Activated CD8-positive, alpha-beta memory T cell treated with anti-CD3 and anti-CD28 coated beads for 36 hours (primary cell): ENCODE results near the gene ARR3. TPM values are rescaled to one million over a fixed set of nuclear protein-coding genes. Genes with fewer than 3 reads are reported as not detected.
"Not testable (repeated sequence)": the region's sequence is repeated elsewhere in the genome, so short reads cannot be mapped to it uniquely, and the experiment has no call there.

Experiments
- CTCF ChIA-PET: fragments of 350-600 bp; sonication (Branson Sonifier 250); formaldehyde crosslinking; loops from one replicate; lab custom pipeline; 2021; ENCODE audit warnings: antibody characterized with exemption; lab: Charles Lee
- POLR2A ChIA-PET: fragments of 350-600 bp; sonication (Branson Sonifier 250); formaldehyde crosslinking; loops from one replicate; lab custom pipeline; 2021; ENCODE audit warnings: antibody characterized with exemption; lab: Charles Lee
- total RNA-seq, 2 experiments: library from RNA; stranded (reverse); gene quantifications; one replicate each; pipeline ENCODE4 v1.2.3, GENCODE V29; 2021

The ARR3 gene
- not detected for total RNA-seq

- ChIA-PET POLR2A (no interaction called here), CTCF (no interaction called here)
Observed at GRCh38 chrX:70268034-70268433, at the start of gene ARR3. Gene ARR3 (plus strand): TSS chrX:70268334. CDS start chrX:70269386, 1,052 bp downstream.

DNA sequence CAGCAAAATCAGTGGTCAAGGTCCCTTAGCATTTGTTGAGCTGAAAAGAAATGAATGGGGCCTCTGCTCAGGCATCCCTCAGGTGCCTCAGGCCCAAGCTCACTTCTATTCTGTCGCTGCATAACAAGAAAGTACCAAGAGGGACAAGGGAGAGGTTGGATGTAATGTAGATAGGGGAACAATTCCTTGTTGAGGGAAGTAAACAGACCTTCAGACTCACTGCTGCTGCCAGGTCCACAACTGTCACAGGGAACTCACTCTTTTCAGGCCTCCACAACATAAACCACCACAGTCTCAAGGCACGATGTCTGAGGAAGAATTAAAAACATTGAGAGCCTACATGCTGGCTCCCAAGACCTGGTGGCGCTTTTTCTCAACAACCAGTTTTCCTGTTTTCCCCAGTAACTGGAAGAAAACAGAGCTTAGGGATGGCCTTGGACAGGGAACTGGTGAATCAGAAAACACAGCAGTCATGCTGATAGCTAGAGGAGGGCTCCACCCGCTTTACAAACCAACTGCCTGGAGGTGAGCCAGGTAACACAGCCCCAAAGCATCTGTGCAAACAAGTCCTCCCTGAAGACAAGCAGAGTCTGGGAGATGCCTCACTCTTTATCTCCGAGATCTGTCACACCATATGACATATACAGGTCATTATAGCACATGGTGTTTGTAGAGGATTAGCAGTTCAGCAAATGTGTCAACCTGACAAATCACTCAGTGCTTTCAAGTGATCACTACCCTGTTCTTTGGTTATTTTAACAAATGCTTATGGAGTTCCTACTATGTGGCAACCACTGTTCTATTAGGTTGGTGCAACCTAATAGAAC lies 48.0 kb upstream of the ARR3 start:
- ChIA-PET POLR2A (no interaction called here), CTCF (interaction anchor here (0.6 kb wide), 1 partner anchor 1603 kb away, joined by 3 read pairs; no protein-coding TSS in a partner anchor)

- ChIA-PET POLR2A (no interaction called here), CTCF (no interaction called here)
Observed at GRCh38 chrX:70226048-70226447, 42.1 kb upstream of the ARR3 start.

DNA sequence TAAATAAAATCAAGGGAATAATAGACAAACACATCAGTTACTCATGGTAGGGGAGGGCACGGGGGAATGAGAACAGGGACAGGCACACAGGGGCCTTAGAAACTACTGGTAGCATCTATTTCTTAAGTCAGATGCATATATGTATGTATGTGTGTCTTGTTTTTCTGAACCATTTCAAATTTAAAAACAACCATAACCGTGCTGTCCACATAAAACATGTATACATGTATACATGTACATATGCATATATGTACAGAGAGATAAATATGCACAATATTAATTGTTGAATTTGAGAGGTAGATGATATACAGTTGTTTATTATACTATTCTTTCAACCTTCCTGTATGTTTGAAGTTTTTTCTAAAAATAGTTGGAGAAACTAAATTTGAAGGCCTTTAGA lies 41.4 kb upstream of the ARR3 start:
- ChIA-PET POLR2A (no interaction called here), CTCF (no interaction called here)

DNA sequence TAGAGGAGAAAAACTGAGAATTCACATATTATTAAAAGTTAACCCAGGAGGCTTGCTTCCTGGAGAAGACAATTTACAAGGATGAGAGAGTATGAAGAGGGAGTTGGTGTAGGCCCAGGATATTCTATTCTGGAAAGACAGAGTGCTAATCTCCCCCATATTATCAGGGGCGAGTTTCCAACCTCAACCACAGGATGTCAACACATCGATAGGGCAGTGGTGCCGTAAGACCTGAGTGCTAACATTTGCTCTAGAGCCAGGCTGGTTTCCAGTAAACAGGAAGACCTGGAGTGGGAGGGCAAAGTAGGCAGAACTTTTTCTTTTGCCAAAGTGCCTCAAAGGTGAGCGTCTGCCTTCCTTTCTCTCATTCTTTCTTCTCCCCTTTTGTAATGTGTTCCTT lies 36.5 kb upstream of the ARR3 start:
- CTCF ChIA-PET: no interaction called here
- POLR2A ChIA-PET: no interaction called here

DNA sequence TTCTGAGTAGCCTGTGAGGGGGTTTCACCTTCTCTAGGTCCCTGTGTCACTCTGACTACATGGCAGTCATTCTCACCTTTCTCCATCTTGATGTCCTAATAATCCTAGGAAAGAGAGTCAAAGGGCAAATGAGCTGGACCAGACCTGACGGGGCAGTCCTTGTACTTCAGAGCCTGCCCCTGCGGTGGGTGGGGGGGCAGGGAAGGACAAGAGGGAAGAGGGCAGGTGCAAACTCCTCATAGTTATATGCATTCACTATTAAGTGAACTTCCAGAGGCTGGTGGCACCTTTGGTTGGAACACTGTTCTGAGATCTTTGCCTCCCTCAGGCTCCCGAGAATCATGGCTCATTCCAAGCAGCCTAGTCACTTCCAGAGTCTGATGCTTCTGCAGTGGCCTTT lies 33.8 kb upstream of the ARR3 start, which contains the start of gene AWAT1:
Gene AWAT1, plus strand, starts transcription at position 301 of the 400 bp plus-strand sequence. Its CDS starts 41 bp downstream, at position 342.
- CTCF ChIA-PET: interaction anchor here (0.7 kb wide), 2 partner anchors 44 to 236 kb away, joined by 3 to 5 read pairs; no protein-coding TSS in a partner anchor
- POLR2A ChIA-PET: no interaction called here

DNA sequence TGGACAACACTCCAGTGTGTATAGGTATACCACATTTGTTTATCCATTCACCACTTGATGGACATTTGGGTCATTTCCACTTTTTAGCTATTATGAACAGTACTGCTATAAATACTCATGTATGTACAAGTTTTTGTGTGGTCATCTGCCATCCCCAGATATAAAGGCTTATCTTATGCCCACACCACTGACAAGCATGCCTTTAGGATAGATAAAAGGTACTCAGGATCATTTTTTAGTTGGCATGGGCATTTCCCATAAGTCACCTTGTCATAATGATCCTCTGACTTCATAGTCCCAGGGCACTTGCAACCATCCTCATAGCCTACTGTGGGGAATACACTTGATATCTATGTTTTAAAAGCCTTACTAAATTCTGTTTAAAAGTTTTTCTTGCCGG lies 27.4 kb upstream of the ARR3 start:
- ChIA-PET POLR2A (no interaction called here), CTCF (no interaction called here)

DNA sequence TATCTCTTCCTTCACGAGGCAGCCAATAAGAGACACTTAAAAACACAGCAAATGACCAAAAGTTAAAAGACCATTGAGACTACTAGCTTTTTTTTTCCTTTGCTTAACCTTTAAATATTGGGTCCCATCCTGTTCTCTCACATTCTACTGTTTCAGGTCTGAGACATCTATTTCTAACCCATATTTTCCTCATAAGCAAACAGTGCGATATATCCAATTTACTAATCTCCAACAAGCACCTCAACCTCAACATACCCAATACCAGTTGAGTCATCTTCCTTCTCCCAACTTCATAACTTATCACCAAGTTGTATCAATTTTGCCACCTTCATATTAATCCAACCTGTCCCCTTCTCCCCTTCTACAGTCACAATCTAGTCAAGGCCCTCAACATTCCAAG lies 26.6 kb upstream of the ARR3 start:
- ChIA-PET POLR2A (no interaction called here), CTCF (no interaction called here)

- CTCF ChIA-PET, POLR2A ChIA-PET: not testable (repeated sequence)
Observed at GRCh38 chrX:70243601-70244000, 24.5 kb upstream of the ARR3 start.

DNA sequence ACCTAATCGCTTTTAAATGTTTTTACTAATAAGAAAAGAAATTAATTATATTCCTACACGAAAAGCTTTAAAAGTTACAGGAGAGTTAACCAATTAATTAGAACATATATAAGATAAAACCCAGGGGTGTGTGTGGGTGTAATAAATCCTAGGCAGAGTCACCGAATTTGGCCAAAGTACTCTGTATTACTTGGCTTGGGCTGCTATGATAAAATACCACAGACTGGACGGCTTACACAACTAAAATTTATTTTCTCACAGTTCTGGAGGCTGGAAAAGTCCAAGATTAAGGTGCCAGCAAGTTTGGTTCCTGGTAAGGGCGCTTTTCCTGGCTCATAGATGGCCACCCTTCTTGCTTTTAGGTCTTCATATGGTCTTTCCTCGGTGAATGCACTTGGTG lies 23.3 kb upstream of the ARR3 start:
- CTCF ChIA-PET: no interaction called here
- POLR2A ChIA-PET: no interaction called here

DNA sequence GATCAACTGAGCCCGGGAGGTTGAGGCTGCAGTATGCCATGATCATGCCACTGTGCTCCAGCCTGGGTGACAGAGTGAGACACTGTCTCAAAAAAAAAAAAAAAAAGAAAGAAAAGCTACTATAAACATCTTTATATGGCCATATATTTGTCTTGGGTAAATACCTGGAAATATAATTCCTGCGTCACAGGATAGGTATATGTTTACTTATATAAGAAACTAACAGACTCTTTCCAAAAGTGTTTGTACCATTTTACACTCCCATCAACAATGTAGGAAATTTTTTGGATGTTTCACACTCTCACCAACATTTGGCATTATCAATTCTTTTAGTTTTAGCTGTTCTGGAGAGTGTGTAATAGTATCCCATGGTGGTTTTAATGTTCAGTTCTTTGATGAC lies 20.9 kb upstream of the ARR3 start:
- POLR2A ChIA-PET: interaction anchor here (0.6 to 0.9 kb wide), 2 partner anchors 28 to 1934 kb away, joined by 3 to 5 read pairs; partner anchors contain the start of gene PIN4
- CTCF ChIA-PET: no interaction called here

DNA sequence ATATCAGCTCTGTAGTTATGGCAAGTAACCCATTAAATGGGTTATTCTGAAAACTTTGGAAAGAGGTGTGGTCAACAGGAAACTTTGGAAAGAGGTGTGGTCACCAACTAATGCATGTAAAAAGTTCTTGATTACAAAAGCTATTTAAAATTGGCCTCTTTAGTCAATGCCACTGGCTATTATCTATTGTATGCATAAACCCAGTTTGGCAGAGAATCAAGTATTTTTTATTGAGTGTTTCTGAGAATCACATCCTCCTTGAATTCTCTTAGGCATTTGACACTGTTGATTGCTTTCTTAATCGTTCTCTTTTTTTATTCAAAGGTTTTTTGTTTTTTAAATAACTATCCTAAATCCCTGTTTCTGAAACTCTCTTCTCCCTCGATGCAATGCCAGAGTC lies 15.6 kb upstream of the ARR3 start:
- POLR2A ChIA-PET: no interaction called here
- CTCF ChIA-PET: no interaction called here

- ChIA-PET CTCF (no interaction called here), POLR2A (no interaction called here)
Observed at GRCh38 chrX:70253377-70254062, 14.6 kb upstream of the ARR3 start.

GRCh38 chrX:70254063-70254400 lies 14.1 kb upstream of the ARR3 start:
- POLR2A ChIA-PET: no interaction called here

GRCh38 chrX:70254909-70255308 lies 13.2 kb upstream of the ARR3 start:
- CTCF ChIA-PET: no interaction called here

More at GRCh38 chrX:70254063-70254400, 14.1 kb upstream of the ARR3 start:
- CTCF ChIA-PET: no interaction called here

DNA sequence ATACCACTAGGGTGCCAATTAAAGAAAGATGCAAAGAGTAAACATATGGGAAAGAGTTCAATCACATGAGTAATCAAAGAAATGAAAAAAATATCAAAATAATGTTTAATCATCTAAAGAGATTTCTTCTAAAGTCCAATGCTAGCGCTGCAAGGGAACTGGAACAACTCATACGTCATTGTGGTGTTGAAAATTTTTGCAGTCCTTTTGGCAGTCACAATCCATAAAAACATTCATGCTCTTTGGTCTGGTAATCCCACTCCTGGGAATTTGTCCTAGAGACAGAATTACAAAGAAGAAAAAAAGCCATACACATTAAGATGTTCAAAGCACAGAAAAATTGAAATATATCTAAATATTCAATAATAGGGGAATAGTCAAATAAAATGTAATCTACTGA lies 12.7 kb upstream of the ARR3 start:
- POLR2A ChIA-PET: no interaction called here
- CTCF ChIA-PET: no interaction called here

More at GRCh38 chrX:70254909-70255308, 13.2 kb upstream of the ARR3 start:
- POLR2A ChIA-PET: no interaction called here

DNA sequence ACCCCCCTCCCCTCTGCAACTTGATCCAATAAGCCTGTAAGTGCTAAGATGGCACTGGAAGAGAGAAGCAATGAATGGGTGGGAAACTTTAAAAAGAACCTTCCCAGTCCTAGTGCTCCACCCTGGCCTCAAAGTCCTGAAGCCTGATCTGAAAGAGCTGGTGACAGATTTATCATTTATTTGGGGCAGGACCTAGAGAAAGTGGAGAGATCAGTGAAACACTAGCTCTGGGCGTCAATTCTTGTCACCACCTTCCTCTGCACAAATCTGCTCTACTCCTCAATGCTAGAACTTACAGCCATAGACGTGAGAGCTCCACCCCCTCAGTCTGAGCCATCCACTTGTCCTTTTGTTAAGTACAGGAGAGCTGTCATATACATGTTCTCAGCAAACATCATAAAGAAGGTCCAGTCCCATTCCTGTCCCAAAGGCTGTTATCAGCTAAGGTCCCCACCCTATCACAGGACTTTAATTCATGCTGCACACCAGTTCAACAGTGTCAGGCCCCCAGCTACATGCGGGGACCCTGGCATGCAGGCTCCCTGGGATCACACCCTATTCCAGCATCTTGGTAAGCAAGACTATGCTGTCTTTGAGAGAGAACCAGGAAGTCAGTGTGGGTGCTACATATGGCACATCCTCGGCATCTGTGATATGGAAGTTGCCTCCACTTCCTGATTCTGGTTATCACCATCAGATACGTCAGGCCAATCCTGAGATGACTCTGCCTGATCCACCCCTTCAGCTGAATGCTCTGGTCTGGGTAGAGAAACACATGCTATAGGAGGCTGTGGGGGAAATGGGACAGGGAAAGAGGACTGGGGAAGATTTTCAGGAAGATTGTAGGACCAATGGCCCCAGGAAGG lies 10.5 kb upstream of the ARR3 start:
- CTCF ChIA-PET: no interaction called here
- POLR2A ChIA-PET: no interaction called here

GRCh38 chrX:70260104-70260503 lies 8.0 kb upstream of the ARR3 start, which contains the start of gene P2RY4:
Gene P2RY4 (minus strand): TSS chrX:70260204. CDS start chrX:70259624, 580 bp downstream.
- ChIA-PET CTCF (no interaction called here), POLR2A (no interaction called here)

DNA sequence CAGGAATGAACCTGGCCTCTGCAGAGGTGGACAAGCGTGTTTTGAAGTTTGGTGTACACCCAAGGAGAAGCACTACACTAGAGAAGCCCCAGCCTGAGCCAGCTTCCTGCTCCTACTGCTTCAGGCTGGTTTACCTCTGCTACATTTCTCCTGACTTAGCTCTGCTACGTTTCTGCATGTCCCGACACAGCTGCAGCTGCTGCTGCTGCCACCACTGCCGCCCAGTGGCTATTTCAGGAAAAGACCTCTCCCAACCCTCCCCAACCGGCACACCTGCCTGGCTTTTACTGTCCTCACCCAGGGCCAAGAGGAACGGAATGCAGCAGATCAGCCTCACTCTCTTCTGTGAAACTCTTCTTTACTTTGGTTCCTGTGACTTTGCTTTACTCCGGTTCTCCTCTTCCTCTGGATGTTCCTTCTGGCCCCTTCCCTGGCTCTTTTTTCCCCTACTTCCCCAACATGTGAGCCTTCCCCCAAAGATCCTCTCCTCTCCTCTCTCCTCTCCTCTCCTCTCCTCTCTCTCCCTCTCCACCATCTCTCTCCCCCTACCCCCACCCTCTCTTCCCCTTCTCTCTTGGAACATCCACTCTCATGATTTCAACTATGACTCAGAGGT lies 5.1 kb upstream of the ARR3 start:
- CTCF ChIA-PET: interaction anchor here (0.7 kb wide), 1 partner anchor 648 kb away, joined by 3 read pairs; no protein-coding TSS in a partner anchor
- POLR2A ChIA-PET: no interaction called here
